ENCODE data around the gene CTSZ. TPM values are rescaled to one million over a fixed set of nuclear protein-coding genes. Genes with fewer than 3 reads are reported as not detected.

The CTSZ gene
- total and polyA plus RNA-seq, 8 donors: 92.2 to 479 (median 109) TPM

DNA sequence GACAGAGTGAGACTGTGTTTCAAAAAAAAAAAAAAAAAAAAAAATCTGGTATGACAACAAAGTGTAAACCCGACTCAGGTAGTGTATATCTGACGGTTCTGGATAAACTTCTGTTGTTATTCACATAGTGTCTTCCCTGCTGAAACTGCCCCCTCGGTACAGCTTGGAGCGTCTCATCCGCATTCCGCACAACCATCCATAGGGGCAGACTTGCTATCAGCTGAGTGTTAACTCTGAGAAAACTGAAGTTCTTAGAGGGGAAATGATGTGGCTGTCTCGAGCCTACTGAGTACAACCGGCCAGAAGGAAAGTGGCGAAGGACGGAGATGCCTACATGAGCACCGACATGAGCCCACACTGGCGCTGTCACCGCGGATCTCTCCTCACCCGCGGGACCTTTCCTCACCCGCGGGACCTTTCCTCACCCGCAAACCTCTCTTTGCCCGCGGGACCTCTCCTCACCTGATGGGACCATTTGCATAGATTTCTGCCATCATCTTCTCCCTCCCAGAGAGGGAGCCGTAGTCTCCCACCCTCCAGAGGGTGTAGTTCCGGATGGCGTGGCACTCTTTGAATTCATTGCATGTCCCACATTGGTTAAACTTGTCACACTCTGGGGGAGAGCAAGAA is 9.8 kb downstream of the CTSZ start:
- DNase-seq (peak in 1 of 4 donors; percentile 53), ATAC-seq (no peak)
- TF ChIP-seq, protein P1, sequence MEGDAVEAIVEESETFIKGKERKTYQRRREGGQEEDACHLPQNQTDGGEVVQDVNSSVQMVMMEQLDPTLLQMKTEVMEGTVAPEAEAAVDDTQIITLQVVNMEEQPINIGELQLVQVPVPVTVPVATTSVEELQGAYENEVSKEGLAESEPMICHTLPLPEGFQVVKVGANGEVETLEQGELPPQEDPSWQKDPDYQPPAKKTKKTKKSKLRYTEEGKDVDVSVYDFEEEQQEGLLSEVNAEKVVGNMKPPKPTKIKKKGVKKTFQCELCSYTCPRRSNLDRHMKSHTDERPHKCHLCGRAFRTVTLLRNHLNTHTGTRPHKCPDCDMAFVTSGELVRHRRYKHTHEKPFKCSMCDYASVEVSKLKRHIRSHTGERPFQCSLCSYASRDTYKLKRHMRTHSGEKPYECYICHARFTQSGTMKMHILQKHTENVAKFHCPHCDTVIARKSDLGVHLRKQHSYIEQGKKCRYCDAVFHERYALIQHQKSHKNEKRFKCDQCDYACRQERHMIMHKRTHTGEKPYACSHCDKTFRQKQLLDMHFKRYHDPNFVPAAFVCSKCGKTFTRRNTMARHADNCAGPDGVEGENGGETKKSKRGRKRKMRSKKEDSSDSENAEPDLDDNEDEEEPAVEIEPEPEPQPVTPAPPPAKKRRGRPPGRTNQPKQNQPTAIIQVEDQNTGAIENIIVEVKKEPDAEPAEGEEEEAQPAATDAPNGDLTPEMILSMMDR (IDR thresholded peaks at IDR 0.05): no peak
- H3K4me3 ChIP-seq: no peak overlapping the region
- intact Hi-C loops (cut with DNase I): no loop called here
- peaks cover 0 to 2% of the 10 kb centered on the region in 2 donors for H3K4me1 ChIP-seq
- no peak overlapping the region for H3K27ac ChIP-seq
- H3K27me3 ChIP-seq: no peaks in the 10 kb centered on the region
- H3K36me3 ChIP-seq: peaks cover 0 to 100% of the 10 kb centered on the region in 2 donors
- H3K9me3 ChIP-seq: no peaks in the 10 kb centered on the region

DNA sequence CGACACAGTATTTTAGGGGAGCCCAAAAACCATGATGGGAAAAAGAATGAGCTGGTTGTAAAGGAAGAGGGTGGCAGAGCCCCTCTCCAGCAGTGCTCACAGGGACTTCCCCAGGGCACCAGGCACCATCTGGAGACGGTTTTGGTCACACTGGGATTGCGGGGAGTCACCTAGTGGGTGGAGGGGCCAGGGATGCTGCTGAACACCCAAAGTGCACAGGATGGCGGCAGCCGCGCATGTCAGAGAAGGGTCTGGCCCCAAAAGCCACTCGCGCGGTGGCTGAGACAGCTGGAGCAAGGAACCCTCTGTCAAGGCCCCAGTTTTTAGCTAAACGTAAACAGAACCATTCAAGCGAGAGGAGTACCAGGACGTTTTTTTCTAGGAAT is 10.8 kb downstream of the CTSZ start:
- no peak for DNase-seq
- TF ChIP-seq, protein P1 (IDR thresholded peaks at IDR 0.05): no peak
- Histone ChIP-seq H3K27me3 (no peaks in the 10 kb centered on the region), H3K9me3 (no peaks in the 10 kb centered on the region), H3K27ac (no peak overlapping the region), H3K4me3 (no peak overlapping the region), H3K36me3 (peaks cover 0 to 100% of the 10 kb centered on the region in 2 donors), H3K4me1 (no peaks in the 10 kb centered on the region)
- ATAC-seq: no peak
- intact Hi-C loops (cut with DNase I): no loop called here

DNA sequence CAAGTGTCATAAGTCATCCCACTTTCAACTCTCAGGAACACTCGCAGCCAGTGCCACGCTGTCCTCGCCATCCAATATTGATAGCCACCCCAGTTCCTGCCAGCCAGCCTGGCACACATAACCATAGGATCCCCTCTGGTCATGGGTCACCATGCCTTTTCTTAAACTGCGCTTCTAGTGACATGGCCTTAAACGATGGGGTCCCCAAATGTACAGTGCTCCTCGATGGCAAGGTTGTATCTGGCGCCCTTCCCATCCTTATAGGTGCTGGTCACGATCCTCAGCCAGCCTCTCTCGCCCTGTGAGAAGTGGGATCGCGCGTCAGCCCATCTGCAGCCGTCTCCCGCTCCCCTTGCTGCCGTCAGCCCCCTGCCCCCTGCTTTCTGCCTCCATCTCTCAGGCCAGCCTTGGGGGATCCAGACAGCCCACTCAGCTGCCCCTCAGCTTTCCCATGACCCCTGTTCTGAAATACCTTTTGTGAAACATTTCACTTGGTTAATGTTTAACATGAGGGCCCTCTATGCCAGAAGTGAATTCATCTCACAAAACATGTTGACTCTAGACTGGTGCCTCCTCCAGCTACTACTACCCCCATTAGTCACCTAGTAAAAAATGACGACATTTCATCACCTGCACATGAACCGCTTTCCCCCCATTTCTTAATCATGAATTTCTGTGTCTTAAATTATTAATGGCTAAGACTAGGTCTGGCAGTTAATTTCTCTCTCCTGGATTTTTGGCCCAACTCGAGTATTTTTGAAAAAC is 11.4 kb downstream of the CTSZ start:
- Histone ChIP-seq H3K4me1 (no peaks in the 10 kb centered on the region), H3K9me3 (no peaks in the 10 kb centered on the region), H3K27me3 (no peaks in the 10 kb centered on the region), H3K4me3 (no peak overlapping the region), H3K27ac (no peak overlapping the region), H3K36me3 (peaks cover 0 to 100% of the 10 kb centered on the region in 2 donors)
- DNase-seq: peak in 1 of 4 donors; percentile 51
- TF ChIP-seq, protein P1 (IDR thresholded peaks at IDR 0.05): no peak
- peak; percentile 50 for ATAC-seq
- intact Hi-C loops (cut with DNase I): no loop called here

DNA sequence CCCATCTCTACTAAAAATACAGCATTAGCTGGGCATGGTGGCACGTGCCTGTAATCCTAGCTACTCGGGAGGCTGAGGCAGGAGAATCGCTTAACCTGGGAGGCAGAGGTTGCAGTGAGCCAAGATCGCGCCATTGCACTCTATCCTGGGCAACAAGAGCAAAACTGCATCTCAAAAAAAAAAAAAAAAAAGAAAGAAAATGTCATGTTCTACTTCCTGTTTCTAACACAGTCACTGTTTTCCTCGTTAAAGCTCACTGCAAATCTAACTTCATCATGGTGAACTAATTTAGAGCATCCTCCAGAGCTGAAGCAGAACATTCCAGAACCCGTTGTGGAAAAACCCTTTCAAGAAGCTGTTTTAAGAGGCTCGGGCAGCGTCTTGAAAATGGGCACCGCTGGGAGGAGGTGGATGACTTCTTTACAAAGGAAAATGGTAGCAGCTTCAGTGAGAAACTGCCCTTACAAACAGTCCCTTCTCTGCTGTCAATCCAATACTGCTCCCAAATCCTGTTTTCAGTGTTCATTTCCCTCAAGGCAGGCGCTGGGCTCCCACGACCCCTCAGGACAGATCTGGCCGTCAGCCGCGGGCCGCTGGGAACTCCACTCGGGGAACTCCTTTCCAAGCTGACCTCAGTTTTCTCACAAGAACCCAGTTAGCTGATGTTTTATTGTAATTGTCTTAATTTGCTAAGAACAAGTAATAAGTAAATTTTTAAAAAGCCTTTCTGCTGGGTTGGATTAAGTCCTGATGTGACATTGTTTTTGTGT is 12.5 kb downstream of the CTSZ start:
- no peak overlapping the region for H3K4me3 ChIP-seq
- intact Hi-C loops (cut with DNase I): no loop called here
- H3K27ac ChIP-seq: no peak overlapping the region
- peaks cover 0 to 100% of the 10 kb centered on the region in 2 donors for H3K36me3 ChIP-seq
- no peaks in the 10 kb centered on the region for H3K9me3 ChIP-seq
- ATAC-seq (no peak), DNase-seq (no peak)
- H3K4me1 ChIP-seq: no peaks in the 10 kb centered on the region
- H3K27me3 ChIP-seq: no peaks in the 10 kb centered on the region
- TF ChIP-seq, protein P1 (IDR thresholded peaks at IDR 0.05): no peak

Data from left lung (tissue), 10 donors.